ENCODE measurements around the gene CENPS. TPM values are rescaled to one million over a fixed set of nuclear protein-coding genes. Genes with fewer than 3 reads are reported as not detected.

Gene CENPS
- total RNA-seq, 1 donor from 2014 or later = 17.6 TPM

GRCh38 chr1:10444248-10444647, 14.0 kb downstream of the CENPS start:
- H3K4me3 ChIP-seq = no peak overlapping the region
- H3K9ac ChIP-seq = no peak overlapping the region
- H3K4me1 ChIP-seq = no peaks in the 10 kb centered on the region
- DNase-seq (ENCODE audit: low spot score) = no peak
- no peaks in the 10 kb centered on the region for H3F3A ChIP-seq (ENCODE audit: low read depth)
- Mint-ChIP-seq H3K9me3 (no peaks in the 10 kb centered on the region), H3K27me3 (ENCODE audit: insufficient read depth, low read depth) (peaks cover 2% of the 10 kb centered on the region), H3K27ac (no peak overlapping the region), H3K4me1 (no peaks in the 10 kb centered on the region), H3K4me3 (no peak overlapping the region), H3K36me3 (peaks cover 6% of the 10 kb centered on the region)
- H2AFZ ChIP-seq (replicated peaks) = no peak overlapping the region
- H3K9me3 ChIP-seq (ENCODE audit: low read depth) = no peaks in the 10 kb centered on the region
- no peaks in the 10 kb centered on the region for H4K20me1 ChIP-seq (ENCODE audit: low read depth)
- TF ChIP-seq EZH2phosphoT487 (IDR thresholded peaks at IDR 0.05) (no peak), CTCF (IDR thresholded peaks at IDR 0.05) (no peak), EZH2 (IDR thresholded peaks at IDR 0.05) (no peak)
- no peak overlapping the region for H3K4me2 ChIP-seq
- H3K27me3 ChIP-seq = no peaks in the 10 kb centered on the region
- H3K79me2 ChIP-seq (ENCODE audit: low read depth) = no peaks in the 10 kb centered on the region
- H3K27ac ChIP-seq = no peak overlapping the region
- H3K36me3 ChIP-seq = no peaks in the 10 kb centered on the region

DNA sequence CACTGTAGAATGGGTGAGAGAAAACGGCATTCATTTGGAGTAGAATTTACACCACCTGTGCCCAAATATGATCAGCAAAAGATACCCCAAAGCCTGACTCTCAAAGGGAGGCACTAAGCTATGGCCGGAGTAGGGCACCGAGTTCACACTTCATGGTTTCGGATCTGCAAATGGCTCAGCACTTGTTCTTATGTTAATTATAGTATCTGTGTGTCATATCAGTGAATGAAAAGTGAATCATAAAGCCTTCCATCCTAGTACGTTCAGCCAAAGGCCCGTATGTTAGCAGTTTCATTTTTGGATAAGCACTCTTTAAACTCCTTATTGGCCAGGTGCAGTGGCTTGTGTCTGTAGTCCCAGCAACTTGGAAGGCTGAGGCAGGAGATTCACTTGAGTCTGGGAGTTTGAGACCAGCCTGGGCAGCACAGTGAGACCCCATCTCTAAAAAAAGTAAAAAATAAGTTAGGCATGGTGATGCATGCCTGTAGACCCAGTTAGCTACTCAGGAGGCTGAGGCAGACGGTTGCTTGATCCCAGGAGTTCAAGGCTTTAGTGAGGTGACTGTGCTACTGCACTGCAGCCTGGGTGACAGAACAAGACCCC, 14.7 kb downstream of the CENPS start:
- no peak overlapping the region for H3K27ac Mint-ChIP-seq
- no peaks in the 10 kb centered on the region for H3F3A ChIP-seq (ENCODE audit: low read depth)
- no peaks in the 10 kb centered on the region for H3K27me3 ChIP-seq
- no peaks in the 10 kb centered on the region for H3K9me3 ChIP-seq (ENCODE audit: low read depth)
- no peaks in the 10 kb centered on the region for H3K9me3 Mint-ChIP-seq
- no peak overlapping the region for H3K4me2 ChIP-seq
- H3K27me3 Mint-ChIP-seq (ENCODE audit: insufficient read depth, low read depth) = peaks cover 4% of the 10 kb centered on the region
- H3K4me3 Mint-ChIP-seq = peak overlapping the region; percentile 18
- H3K27ac ChIP-seq = no peak overlapping the region
- DNase-seq (ENCODE audit: low spot score) = no peak
- H4K20me1 ChIP-seq (ENCODE audit: low read depth) = no peaks in the 10 kb centered on the region
- H3K36me3 Mint-ChIP-seq = peaks cover 6% of the 10 kb centered on the region
- no peak overlapping the region for H2AFZ ChIP-seq (replicated peaks)
- no peaks in the 10 kb centered on the region for H3K79me2 ChIP-seq (ENCODE audit: low read depth)
- no peak for TF ChIP-seq EZH2phosphoT487 (IDR thresholded peaks at IDR 0.05)
- no peak overlapping the region for H3K4me3 ChIP-seq
- no peaks in the 10 kb centered on the region for H3K36me3 ChIP-seq
- peaks cover 6% of the 10 kb centered on the region for H3K4me1 Mint-ChIP-seq
- H3K4me1 ChIP-seq = peaks cover 3% of the 10 kb centered on the region
- no peak overlapping the region for H3K9ac ChIP-seq

GRCh38 chr1:10446790-10447422, 16.7 kb downstream of the CENPS start:
- H3K4me1 ChIP-seq = peaks cover 23% of the 10 kb centered on the region
- no peaks in the 10 kb centered on the region for H3K79me2 ChIP-seq (ENCODE audit: low read depth)
- Mint-ChIP-seq H3K4me1 (peaks cover 24% of the 10 kb centered on the region), H3K27me3 (ENCODE audit: insufficient read depth, low read depth) (peaks cover 5% of the 10 kb centered on the region), H3K36me3 (peaks cover 2% of the 10 kb centered on the region), H3K4me3 (no peak overlapping the region), H3K27ac (no peak overlapping the region), H3K9me3 (no peaks in the 10 kb centered on the region)
- H3K9ac ChIP-seq = no peak overlapping the region
- H4K20me1 ChIP-seq (ENCODE audit: low read depth) = no peaks in the 10 kb centered on the region
- no peaks in the 10 kb centered on the region for H3K9me3 ChIP-seq (ENCODE audit: low read depth)
- no peak overlapping the region for H3K27ac ChIP-seq
- H3K27me3 ChIP-seq = no peaks in the 10 kb centered on the region
- no peak overlapping the region for H3K4me3 ChIP-seq
- TF ChIP-seq CTCF (IDR thresholded peaks at IDR 0.05) (no peak), EZH2phosphoT487 (IDR thresholded peaks at IDR 0.05) (no peak), EZH2 (IDR thresholded peaks at IDR 0.05) (no peak)
- no peaks in the 10 kb centered on the region for H3K36me3 ChIP-seq
- no peak overlapping the region for H3K4me2 ChIP-seq
- no peak for DNase-seq (ENCODE audit: low spot score)
- peaks cover 5% of the 10 kb centered on the region for H3F3A ChIP-seq (ENCODE audit: low read depth)
- H2AFZ ChIP-seq (replicated peaks) = no peak overlapping the region

GRCh38 chr1:10449751-10450150, 19.5 kb downstream of the CENPS start, which contains the start of gene CORT:
CORT (plus strand) TSS chr1:10450031; CDS start chr1:10450224, 193 bp downstream.
- Histone ChIP-seq H3K4me3 (no peak within 1 kb of the TSS), H3K9me3 (ENCODE audit: low read depth) (no peaks in the 10 kb centered on the region), H3K36me3 (no peaks in the 10 kb centered on the region), H2AFZ (replicated peaks) (no peak within 1 kb of the TSS), H3K4me1 (peaks cover 24% of the 10 kb centered on the region), H3F3A (ENCODE audit: low read depth) (peaks cover 5% of the 10 kb centered on the region), H4K20me1 (ENCODE audit: low read depth) (no peaks in the 10 kb centered on the region), H3K4me2 (no peak within 1 kb of the TSS), H3K79me2 (ENCODE audit: low read depth) (no peaks in the 10 kb centered on the region), H3K27ac (peak within 1 kb of the TSS; percentile 41), H3K9ac (no peak within 1 kb of the TSS), H3K27me3 (no peaks in the 10 kb centered on the region)
- DNase-seq (ENCODE audit: low spot score) = no peak
- no peak for TF ChIP-seq EZH2phosphoT487 (IDR thresholded peaks at IDR 0.05)
- TF ChIP-seq EZH2 (IDR thresholded peaks at IDR 0.05) = no peak
- no peak for TF ChIP-seq CTCF (IDR thresholded peaks at IDR 0.05)
- peaks cover 24% of the 10 kb centered on the region for H3K4me1 Mint-ChIP-seq
- H3K36me3 Mint-ChIP-seq = peaks cover 4% of the 10 kb centered on the region
- H3K27me3 Mint-ChIP-seq (ENCODE audit: insufficient read depth, low read depth) = peaks cover 5% of the 10 kb centered on the region
- no peaks in the 10 kb centered on the region for H3K9me3 Mint-ChIP-seq
- peak within 1 kb of the TSS; percentile 77 for H3K27ac Mint-ChIP-seq
- no peak within 1 kb of the TSS for H3K4me3 Mint-ChIP-seq

All from neural progenitor cell (in vitro differentiated cells).